H7 (cell line): ENCODE results near the gene GRIK3. TPM values are rescaled to one million over a fixed set of nuclear protein-coding genes. Genes with fewer than 3 reads are reported as not detected.

Experiments used
- DNase-seq: peaks from one replicate; pipeline ENCODE4 v3.0.0; 2012
- H3K27me3 ChIP-seq: 2 replicates; pipeline ENCODE4 v1.6.0; 2011; ENCODE audit warnings: mild to moderate bottlenecking, low read length; ENCODE audit not compliant: control insufficient read depth, insufficient read depth
- H3K36me3 ChIP-seq: replicated peaks from 2 replicates; pipeline ENCODE4 v1.5.1; 2011; ENCODE audit warnings: low read length; ENCODE audit not compliant: control insufficient read depth, insufficient read depth
- H3K4me3 ChIP-seq: 2 replicates; pipeline ENCODE4 v1.5.1; 2011; ENCODE audit warnings: low read depth, mild to moderate bottlenecking, control low read depth, low read length, moderate library complexity; ENCODE audit not compliant: insufficient read depth
- total RNA-seq: library from RNA; depleted of rRNA; stranded (reverse); fragments of >200 nt; shearing (Covaris generic); gene quantifications from 2 replicates; pipeline ENCODE4 v1.2.3, GENCODE V29; 2014

GRIK3 gene
- total RNA-seq, 1 experiment from 2014 or later, result 8.2 TPM

DNA sequence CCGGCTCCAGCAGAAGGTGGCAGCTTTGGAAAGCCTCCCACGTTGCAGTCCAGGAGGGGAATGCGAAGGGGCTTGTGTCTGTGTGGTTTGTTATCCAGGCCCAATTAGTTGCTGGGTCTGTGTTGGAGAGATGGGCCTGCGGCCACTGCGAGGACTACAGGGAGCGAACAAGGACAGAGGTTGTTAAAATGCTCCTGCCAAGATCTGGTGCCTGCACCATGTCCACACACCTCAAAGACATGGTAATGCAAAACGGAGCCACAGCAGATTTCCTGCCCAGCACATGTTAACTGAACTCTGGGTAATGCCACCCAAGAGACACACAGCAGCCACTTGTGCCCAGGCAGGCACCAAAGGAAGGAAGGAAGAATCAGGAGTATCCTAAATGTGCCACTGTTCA lies 18.6 kb downstream of the GRIK3 start:
- Histone ChIP-seq H3K4me3 (no peak overlapping the region), H3K36me3 (no peaks in the 10 kb centered on the region), H3K27me3 (no peaks in the 10 kb centered on the region)
- DNase-seq, result no peak

DNA sequence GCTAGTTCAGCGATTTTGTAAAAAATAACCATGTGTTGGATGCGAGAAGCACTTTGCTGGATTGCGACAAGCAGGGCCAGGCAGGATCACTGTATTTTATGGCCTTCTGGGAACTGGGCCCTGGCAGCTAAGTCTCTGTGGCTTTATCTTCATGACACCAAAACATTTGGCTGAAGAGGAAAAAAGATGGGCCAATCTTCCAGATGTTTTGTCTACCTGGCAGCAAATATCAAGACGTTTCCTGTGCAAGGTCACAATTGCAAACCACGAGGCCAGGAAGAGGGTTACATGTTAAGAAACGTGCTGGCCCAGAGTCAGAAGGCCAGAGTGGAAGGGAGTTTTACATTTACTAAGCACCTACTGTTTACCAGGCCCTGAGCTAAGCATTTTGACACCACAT lies 22.1 kb downstream of the GRIK3 start:
- no peak overlapping the region for H3K4me3 ChIP-seq
- no peak for DNase-seq
- H3K36me3 ChIP-seq, result no peaks in the 10 kb centered on the region
- H3K27me3 ChIP-seq, result no peaks in the 10 kb centered on the region

DNA sequence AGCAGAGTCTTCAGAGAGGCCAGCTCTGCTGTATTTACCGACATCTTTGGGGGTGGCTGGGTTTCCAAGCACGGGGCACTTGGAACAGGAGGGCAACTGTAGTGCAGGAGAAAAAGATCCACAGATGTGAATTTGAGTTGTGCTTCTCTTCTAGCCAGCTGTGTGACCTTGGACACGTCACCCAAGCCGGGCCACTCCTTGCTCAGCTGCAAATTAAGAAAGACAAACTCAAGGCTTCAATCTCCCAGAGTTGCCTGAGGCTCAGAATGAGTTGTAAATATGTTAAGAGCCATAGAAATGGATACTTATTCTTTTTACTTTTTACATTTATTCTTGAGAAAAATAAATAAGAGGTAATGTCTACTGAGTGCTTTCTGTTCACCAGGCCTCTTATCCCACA lies 24.3 kb downstream of the GRIK3 start:
- Histone ChIP-seq H3K4me3 (no peak overlapping the region), H3K27me3 (no peaks in the 10 kb centered on the region), H3K36me3 (no peaks in the 10 kb centered on the region)
- no peak for DNase-seq

DNA sequence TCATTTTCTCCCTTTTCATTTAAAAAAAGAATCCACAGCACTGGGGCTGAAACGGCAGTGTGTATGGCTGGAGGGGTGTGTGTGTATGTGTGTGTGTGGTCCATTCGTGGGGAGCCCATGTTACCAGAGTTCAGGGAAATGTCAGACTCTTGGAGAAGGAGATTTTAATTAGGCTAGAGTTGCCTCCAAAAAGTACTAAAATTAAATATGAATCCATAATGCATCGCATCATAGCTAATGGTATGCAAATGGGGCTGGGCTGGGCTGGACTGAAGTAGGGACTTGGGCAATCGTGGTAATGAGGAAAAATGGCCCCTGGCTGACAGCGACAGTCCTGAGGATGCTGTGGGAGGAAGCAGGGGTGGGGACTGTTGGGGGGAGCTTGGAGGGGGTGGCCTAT lies 24.8 kb downstream of the GRIK3 start:
- H3K27me3 ChIP-seq, result no peaks in the 10 kb centered on the region
- DNase-seq, result no peak
- no peaks in the 10 kb centered on the region for H3K36me3 ChIP-seq
- no peak overlapping the region for H3K4me3 ChIP-seq

DNA sequence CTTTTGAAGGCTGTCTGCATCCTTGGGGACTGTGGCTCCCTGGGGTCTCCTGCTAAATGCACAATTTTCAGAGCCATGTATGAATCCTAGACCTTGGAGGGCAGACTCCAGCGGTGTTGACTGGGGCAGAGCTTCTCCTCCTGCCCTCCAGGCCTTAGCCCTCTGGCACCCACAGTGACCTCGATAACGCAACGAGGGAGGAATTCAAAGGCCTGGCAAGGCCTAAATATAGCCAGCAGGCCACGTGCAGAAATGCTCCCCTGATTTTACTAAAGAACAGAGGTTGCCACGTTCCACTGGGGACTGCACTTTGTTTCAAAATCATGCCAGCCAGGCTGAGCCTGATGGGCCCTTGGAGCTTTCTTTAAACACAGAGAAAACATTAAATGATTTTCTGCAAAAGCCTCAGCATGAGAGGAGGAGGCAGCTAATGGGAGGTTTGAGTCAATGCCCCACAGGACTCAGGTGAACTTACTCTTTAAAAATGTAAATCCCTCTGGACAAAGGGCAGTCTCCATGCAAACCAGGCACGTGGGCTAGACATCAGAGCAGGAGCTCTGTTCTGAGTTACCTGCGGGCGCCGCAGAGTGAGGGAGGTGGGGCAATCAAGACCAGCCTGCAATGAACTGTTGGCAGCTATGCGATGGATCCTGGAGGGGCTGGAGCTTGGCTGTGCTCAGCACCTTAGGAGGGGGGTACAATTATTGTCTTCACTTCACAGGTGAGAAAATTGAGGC lies 28.0 kb downstream of the GRIK3 start:
- H3K36me3 ChIP-seq, result no peaks in the 10 kb centered on the region
- H3K4me3 ChIP-seq, result no peak overlapping the region
- no peaks in the 10 kb centered on the region for H3K27me3 ChIP-seq
- no peak for DNase-seq

DNA sequence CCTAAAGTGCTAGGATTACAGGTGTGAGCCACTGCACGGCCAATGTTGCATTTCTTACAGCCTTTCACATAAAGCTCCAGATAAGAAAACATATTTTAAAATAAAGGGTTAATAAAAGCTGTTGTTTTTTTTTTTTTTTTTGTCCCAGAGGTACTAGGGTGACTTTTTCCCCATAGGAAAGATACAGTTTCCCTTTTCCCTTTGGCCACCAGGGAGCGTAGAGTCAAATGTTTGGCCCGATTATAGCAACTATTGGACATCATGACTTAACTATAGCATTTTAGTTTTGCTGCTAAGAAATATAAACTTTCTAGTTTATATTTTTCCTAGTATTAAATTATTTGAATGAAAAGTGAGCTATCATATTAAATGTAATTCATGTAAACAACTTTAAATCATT lies 31.4 kb downstream of the GRIK3 start:
- no peaks in the 10 kb centered on the region for H3K36me3 ChIP-seq
- H3K27me3 ChIP-seq, result no peaks in the 10 kb centered on the region
- no peak for DNase-seq
- H3K4me3 ChIP-seq, result no peak overlapping the region

DNA sequence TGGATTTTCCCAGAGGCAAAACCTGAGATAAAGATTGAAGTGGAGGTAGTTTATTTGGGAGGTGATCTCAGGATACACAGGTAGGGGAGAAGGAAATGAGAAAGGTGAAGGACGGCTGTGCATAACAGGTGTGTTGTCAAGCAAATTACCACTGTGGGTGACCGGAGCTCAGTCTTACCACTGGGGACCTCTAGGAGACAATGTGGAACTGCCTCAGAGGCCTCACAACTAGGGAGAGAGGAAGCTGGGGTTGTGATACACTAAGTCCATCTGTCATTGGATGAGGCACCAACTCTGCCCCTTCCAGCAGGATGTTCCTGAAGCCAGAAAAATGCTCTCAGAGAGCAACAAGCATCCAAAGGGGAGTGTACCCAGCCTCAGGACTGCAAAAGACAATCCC lies 32.6 kb downstream of the GRIK3 start:
- DNase-seq, result peak; percentile 78
- Histone ChIP-seq H3K27me3 (no peaks in the 10 kb centered on the region), H3K36me3 (no peaks in the 10 kb centered on the region), H3K4me3 (no peak overlapping the region)

DNA sequence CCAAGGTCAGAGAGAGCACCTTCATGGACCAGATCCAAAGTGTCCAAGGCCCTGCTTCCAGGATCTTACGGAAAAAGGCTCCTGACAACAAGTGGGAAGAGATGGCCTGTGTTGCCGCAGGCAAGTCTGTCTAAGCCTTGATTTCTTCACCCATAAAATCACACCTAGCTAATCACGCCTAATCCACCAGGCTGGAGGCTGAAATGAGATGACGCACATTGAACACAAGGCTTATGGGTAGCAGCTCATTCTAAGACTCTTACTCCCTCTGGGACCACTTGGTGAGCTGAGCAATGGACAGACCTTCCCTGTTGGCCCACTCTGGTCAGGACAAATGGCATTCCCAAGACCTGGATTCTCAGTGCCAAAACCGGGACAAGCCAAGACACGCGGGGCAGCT lies 38.2 kb downstream of the GRIK3 start:
- DNase-seq, result no peak
- H3K4me3 ChIP-seq, result no peak overlapping the region
- H3K27me3 ChIP-seq, result no peaks in the 10 kb centered on the region; the same call in 1 of the 2 replicates
- H3K36me3 ChIP-seq, result no peaks in the 10 kb centered on the region

DNA sequence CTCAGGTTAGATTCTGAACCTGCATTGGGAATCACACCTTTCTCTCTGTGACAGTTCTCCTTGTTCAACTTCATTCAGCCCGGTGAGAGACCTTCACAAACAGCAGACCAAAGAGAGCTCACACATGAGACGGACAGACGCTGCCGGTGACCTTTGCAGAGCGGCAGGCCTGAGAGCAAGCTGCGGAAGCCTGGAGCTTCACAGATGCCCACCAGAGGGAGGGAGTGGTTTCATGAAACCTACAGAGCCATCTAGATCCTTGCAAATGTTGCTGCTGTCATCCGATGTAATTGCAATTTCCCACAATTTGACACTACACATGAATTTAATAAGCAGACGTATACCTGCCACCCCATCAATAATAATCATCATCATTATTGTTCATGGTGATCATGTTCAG lies 39.4 kb downstream of the GRIK3 start:
- no peaks in the 10 kb centered on the region for H3K36me3 ChIP-seq
- no peaks in the 10 kb centered on the region; the same call in 1 of the 2 replicates for H3K27me3 ChIP-seq
- H3K4me3 ChIP-seq, result no peak overlapping the region
- DNase-seq, result no peak

DNA sequence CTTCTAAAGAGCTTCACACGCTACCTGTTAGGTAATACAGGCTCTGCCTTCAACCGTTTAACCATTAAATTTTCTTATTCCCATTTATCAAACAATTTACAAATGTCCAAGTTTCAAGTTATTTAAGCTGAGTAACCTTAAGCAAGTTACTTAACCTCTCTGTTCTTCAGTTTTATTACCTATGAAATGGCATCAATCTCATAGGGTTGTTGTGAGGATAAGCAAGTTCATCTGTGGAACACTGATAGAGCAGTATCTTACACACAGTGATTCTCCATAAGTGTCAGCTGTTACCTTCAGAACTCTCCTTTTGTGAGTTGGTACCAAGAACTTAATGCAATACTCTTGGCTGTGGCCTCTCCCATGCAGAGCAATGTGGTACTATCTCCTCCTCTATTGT lies 40.0 kb downstream of the GRIK3 start:
- Histone ChIP-seq H3K4me3 (no peak overlapping the region), H3K36me3 (no peaks in the 10 kb centered on the region), H3K27me3 (no peaks in the 10 kb centered on the region; the same call in 1 of the 2 replicates)
- DNase-seq, result no peak

DNA sequence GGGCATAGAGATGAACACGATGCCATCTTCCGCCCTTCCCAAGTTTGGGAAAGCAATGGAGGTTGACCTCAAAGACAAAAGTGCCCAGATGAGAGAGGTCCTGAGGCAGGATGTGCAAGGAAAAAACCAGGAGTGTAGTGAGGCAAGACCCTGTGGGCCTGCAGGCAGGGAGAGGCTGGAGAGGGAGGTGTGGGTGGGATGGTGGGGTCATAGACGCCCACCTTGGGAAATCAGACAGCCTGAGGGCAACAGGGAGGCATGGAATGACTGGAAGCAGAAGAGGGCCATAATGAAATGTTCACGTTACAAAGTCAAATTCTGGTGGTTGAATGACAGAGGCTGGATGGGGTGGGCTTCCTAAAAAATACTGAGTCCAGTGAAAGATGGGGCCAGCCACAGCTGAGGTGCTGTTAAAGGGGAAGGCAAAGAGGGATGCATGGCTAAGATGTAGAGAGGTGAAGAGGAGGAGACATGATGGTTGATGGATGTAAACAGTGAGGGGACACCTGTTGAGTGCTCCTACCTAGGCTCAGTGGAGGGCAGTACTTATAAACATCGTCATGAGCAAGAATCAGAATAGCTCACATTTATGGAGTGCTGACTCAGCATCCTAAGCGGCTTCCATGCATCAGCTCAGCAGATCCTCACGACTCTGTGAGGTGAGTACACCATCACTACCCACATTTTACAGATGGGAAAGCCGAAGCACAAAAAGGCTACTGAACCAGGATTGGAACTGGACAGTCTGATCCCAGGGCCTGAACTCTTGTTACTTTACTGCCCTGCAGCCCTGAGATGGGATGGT lies 42.0 kb downstream of the GRIK3 start:
- Histone ChIP-seq H3K4me3 (no peak overlapping the region), H3K27me3 (no peaks in the 10 kb centered on the region; the same call in 1 of the 2 replicates), H3K36me3 (no peaks in the 10 kb centered on the region)
- no peak for DNase-seq

DNA sequence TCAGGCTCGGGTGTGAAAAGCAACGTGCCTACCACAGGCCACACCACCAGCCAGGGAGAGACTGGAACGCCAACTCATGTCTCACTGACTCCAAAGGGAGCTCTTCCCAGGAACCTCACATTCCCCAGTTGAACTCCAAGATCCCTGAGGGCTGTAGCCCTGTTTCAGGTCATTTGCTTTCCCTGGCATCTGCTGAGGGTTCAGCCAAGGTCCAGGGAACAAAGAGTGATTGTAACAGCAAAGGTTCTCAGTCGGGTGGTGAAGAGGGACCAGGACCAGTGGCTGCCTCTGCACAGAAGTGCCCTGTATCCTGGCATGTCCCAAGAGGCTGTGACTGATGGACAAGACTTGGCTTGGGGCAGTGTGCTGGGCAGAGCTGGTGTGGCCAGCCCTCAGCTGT lies 42.8 kb downstream of the GRIK3 start:
- H3K4me3 ChIP-seq, result no peak overlapping the region
- H3K36me3 ChIP-seq, result no peaks in the 10 kb centered on the region
- no peak for DNase-seq
- no peaks in the 10 kb centered on the region; the same call in 1 of the 2 replicates for H3K27me3 ChIP-seq

DNA sequence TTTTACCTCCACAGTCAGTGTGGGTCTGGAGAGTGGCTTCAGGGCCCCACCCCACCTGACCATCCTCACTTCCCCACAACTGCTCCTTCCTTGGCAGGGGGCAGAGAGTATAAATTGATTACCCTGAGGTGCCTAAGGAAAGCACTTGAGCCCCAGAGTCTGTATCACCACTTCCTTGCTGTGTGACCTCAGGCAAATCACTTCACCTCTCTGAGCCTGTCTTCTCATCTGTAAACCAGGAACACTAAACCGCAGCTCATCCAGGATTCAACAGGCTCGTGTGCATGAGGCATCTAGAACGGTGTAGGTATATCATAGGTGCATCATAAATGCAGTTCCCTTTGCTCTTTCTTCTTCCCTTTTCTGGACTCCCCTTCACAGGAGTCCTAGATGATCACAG lies 43.4 kb downstream of the GRIK3 start:
- Histone ChIP-seq H3K27me3 (no peaks in the 10 kb centered on the region; the same call in 1 of the 2 replicates), H3K4me3 (no peak overlapping the region), H3K36me3 (no peaks in the 10 kb centered on the region)
- no peak for DNase-seq

DNA sequence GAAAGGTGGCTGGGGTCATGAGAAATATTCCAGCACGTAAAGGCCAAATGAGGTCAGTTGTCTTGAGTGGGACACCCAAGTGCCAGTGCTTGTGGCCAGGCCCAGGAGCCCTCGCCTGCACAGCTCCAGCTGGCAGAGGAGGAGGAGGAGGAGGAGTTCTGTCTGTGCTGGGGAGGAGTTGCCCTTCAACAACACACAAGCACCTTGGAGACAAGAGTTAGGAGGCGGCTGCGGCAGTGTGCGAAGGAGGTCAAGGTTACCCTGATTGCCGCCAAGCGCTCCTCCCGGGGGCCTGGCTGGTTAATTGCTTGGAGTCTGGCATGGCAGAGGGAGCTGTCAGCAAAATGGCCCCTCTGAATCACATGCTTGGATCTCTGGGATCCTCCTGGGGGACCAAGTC lies 45.1 kb downstream of the GRIK3 start:
- no peaks in the 10 kb centered on the region for H3K36me3 ChIP-seq
- H3K4me3 ChIP-seq, result no peak overlapping the region
- DNase-seq, result no peak
- no peaks in the 10 kb centered on the region; the same call in 1 of the 2 replicates for H3K27me3 ChIP-seq

DNA sequence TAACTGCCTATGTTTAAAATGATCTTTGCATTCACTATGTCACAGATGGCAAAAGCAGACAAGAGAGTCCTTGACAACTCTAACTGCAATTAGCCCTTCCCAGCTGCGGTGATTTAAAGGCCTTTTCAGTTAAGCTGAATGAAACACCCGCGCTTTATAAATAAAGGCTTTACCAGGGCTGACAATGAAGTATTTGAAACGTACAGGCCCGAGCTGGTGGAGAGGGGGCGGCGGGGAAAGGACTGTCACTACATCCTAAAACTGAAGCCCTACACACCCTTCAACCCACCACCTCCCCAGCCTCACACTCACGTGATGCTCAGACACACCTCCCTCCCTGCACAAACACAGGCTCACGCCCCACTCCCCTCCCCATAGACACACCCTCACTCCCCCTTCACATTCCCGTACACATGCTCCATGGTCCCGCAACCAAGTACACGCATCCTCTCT lies 45.5 kb downstream of the GRIK3 start:
- no peaks in the 10 kb centered on the region for H3K36me3 ChIP-seq
- no peaks in the 10 kb centered on the region; the same call in 1 of the 2 replicates for H3K27me3 ChIP-seq
- DNase-seq, result no peak
- H3K4me3 ChIP-seq, result no peak overlapping the region
